Embryonic facial prominence (tissue), 1 donor: ENCODE data around the gene DNAJB2.
"Not testable (repeated sequence)": the region's sequence is repeated elsewhere in the genome, so short reads cannot be mapped to it uniquely, and the experiment has no call there.

Experiments
- DNase-seq: peaks from one replicate; pipeline ENCODE4 v3.0.0-alpha.2; 2016; ENCODE audit errors: extremely low spot score

DNAJB2 gene

DNA sequence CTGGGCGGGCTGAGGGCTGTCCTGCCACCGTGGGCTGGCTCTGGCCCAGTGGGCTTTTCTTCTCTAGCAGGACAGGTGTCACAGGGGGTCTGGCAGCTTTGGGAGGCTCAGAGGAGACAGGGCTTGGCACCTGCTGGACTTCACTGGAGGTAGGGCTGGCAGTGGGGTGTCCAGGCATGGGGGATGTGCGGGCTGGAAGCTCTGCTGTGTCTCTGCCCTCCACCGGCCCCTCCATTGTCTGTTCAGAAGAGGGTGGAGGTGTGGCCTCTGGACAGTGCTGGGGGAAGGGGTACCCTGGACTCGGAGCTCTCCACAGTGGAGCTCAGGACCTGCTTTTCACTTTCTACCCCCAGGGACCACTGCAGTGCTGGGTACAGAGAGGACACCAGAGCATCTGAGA, 20.9 kb downstream of the DNAJB2 start:
- DNase-seq = no peak

- no peak for DNase-seq
Measured at GRCh38 chr2:219302412-219302968, 23.3 kb downstream of the DNAJB2 start.

- no peak for DNase-seq
Measured at GRCh38 chr2:219304223-219304622, 25.1 kb downstream of the DNAJB2 start.

GRCh38 chr2:219306047-219306446, 26.9 kb downstream of the DNAJB2 start:
- no peak for DNase-seq

DNA sequence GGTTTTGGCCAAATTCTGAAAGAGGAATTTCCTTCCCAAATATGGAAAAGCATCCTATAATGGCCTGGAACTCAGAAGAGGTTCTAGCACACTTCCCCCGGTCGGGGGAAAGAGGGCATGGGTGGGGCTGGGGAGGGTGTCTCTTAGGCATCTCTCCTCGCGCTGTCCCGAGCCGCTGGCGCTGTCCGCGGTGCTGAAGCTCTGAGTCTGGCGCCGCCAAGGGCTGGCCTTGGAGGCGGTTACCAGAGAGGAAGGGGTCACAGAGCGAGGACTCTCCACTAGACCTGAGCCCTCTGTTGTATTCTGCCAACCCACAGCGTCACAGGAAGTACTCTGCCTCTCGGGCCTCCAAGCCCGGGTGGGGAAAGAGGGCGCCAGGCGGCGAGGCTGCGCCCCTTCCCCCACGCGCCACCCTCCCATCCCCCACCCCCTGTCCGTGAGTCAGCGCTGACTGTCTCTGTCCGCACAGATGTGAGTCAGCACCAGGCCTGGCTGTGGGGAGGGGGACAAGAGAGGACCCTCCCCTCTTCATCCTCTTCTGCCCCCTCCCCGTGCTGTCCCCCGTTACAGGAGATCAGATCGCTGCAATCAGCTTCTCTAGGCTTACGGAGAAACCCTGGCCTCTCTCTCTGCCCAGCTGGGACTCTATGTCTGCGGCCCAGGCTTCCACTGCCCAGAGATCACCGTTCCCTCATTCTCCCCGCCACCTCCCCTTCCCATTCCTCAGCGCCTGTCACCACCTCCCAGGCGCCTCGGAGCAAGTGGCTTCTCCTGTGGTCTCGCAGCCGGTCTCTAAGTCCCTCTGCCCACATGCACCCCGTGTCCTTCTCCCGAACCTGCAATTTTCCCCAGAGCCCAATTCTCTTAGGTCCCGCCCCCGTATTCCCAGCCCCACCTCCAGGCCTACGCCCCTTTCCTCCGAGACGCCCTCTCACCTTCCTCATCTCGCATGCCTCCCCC, 29.3 kb downstream of the DNAJB2 start:
- DNase-seq = no peak

GRCh38 chr2:219309278-219309677, 30.1 kb downstream of the DNAJB2 start, which contains the start of gene PTPRN:
Gene PTPRN (minus strand): TSS chr2:219309401. CDS start chr2:219309332, 69 bp downstream.
- DNase-seq = no peak

GRCh38 chr2:219312683-219313263, 33.6 kb downstream of the DNAJB2 start:
- DNase-seq = not testable (repeated sequence)

GRCh38 chr2:219314804-219315468, 35.8 kb downstream of the DNAJB2 start:
- DNase-seq = no peak

- no peak for DNase-seq
Measured at GRCh38 chr2:219323434-219323833, 44.3 kb downstream of the DNAJB2 start.

DNA sequence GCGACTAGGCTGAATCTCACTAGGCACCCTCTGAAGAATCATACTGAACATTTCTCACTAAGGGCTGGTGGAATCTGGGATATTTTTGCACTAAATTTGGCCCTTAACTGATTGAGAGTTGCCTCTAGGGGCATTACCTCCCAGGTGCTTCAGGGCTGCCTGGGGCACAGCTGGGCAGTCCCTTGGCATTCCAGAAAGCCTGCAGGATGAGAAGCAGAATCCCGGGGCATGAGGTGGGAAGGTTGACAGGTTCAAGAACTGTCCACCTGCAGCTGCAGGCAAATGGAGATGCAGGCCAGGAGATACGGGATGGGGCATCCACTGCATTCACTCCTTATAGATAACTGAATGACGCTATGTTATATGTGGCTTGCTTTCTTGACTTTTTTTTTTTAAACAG, 46.0 kb downstream of the DNAJB2 start:
- DNase-seq = no peak

DNA sequence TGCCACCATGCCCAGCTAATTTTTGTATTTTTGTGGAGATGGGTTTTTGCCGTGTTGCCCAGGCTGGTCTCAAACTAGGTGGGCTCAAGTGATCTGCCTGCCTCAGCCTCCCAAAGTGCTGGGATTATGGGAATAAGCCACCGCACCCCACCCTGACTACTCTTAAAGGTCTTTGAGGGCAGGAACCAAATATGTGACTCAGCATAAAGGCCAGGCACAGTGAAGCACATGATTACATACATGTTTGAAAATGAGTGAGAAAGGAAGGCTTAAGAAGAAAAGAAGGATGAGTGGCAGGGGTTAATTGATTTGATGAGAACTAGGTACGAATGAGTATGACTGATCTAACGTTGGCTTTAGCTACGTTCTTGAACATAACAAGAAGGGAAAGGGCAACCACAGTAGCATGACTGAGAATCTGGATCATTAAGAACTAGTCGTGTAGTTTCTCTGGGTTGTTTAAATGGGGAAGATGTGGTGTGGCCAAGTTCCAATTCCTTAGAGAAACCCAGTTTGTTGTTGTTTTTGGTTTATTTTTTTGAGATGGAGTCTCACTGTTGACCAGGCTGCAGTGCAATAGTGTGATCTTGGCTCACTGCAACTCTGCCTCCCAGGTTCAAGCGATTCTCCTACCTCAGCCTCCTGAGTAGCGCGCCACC, 46.6 kb downstream of the DNAJB2 start:
- no peak for DNase-seq

GRCh38 chr2:219327719-219328118, 48.6 kb downstream of the DNAJB2 start:
- DNase-seq = no peak

DNA sequence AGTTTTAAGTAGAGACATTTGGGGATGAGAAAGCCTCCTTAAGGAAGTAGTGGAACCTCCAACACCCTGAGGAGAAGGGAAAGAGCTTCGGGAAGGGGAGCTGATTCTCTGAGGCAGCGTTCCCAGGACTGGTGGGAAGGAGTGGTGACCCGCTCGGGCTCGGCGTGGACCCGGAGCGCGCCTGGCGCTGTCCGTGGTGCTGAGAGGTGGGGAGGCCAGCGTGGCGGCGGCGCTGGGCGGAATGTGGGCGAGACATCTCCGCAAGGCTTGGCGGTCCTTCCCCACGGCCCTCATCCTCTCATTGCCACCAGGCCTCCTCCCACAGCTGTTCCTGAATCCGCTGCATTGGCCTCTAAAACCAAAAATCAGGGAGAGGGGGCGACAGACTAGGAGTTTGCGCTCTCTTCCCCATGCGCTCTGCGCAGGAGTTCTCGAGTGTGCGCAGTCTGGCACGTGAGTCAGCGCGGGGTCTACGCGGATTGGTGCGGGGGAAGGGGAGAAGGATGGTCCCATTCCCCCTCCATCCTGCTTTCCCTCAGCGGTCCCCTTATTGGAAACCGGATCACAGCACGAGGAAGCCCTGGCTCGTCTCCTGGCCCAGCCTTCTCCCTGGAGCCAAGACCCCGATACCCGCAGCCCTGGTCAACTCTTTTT, 52.5 kb downstream of the DNAJB2 start:
- no peak for DNase-seq

DNA sequence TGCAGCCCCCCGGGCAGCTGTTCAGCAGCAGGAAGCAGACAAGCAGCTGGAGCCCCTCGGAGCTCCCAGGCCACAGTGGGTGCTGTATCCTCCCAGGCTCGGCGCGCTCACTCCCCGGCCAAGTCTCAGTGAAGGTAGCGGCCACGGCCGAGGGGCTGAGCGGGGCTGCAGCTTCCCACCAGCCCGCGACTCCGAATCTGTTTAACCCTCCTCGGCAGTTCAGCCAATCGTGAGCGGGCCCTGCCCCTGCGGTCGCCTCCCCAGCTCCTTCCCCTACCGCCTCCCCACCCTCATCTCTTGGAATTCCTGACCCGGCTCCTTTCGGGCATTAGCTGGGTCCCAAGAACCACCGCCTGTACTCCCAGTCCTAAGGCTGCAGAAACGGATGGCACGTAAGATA, 53.4 kb downstream of the DNAJB2 start, which contains the start of gene RESP18:
Gene RESP18, minus strand, starts transcription at position 203 of the 400 bp plus-strand sequence.
- no peak for DNase-seq

GRCh38 chr2:219334076-219334475, 54.9 kb downstream of the DNAJB2 start:
- DNase-seq = no peak

- DNase-seq = no peak
Measured at GRCh38 chr2:219335373-219335786, 56.2 kb downstream of the DNAJB2 start.
